K562 (cell line): ENCODE data around the gene MMP2.

Source experiments
- CBX8 ChIP-seq: fragments of 200-600 bp; sonication (generic); IDR thresholded peaks from 2 replicates; pipeline ENCODE4 v1.6.1; 2012; ENCODE audit warnings: borderline replicate concordance, mixed run types, low read depth, mild to moderate bottlenecking, moderate library complexity, mixed read lengths, low read length, control low read depth, inconsistent platforms; ENCODE audit not compliant: poor library complexity, severe bottlenecking; ENCODE audit errors: extremely low read depth
- HNRNPLL ChIP-seq: fragments of 200-400 bp; formaldehyde crosslinking; IDR thresholded peaks from 2 replicates; pipeline ENCODE4 v1.6.1; 2017; ENCODE audit warnings: low read length, low read depth, mild to moderate bottlenecking; ENCODE audit not compliant: poor library complexity, severe bottlenecking
- KLF16 ChIP-seq: IDR thresholded peaks from 2 replicates; pipeline ENCODE4 v1.6.1; 2016; ENCODE audit warnings: antibody characterized with exemption
- POLR2AphosphoS2 ChIP-seq: IDR thresholded peaks from 2 replicates; pipeline ENCODE4 v1.6.1; 2012; ENCODE audit warnings: low read length, improper control_type of control experiment
- YY1 ChIP-seq, 3 experiments: IDR thresholded peaks; 2 replicates each; pipeline ENCODE4 v1.6.1; 2011; ENCODE audit warnings: low read length in 2 of 3, mild to moderate bottlenecking in 2 of 3, moderate library complexity in 2 of 3, borderline replicate concordance in 1 of 3, control low read depth in 1 of 3, low read depth in 1 of 3; ENCODE audit not compliant: insufficient read depth in 3 of 3, insufficient replicate concordance in 2 of 3, control insufficient read depth in 1 of 3, insufficient read length in 1 of 3; ENCODE audit errors: extremely low read depth in 1 of 3
- ZFP30 ChIP-seq: fragments of 250-450 bp; sonication (Bioruptor Pico); IDR thresholded peaks from 2 replicates; pipeline ENCODE4 v1.8.0; 2022; ENCODE audit warnings: moderate library complexity, mild to moderate bottlenecking, inconsistent platforms, borderline replicate concordance
- ZNF140 ChIP-seq: fragments of 250-450 bp; sonication (Bioruptor Pico); IDR thresholded peaks from 2 replicates; pipeline ENCODE4 v1.8.0; 2021; ENCODE audit warnings: moderate library complexity, mild to moderate bottlenecking, inconsistent platforms
- TF ChIP-seq, protein P1 (sequence below): IDR thresholded peaks from 3 replicates; pipeline ENCODE4 v1.6.1; 2011; ENCODE audit warnings: borderline replicate concordance, mild to moderate bottlenecking; ENCODE audit not compliant: insufficient read length, insufficient read depth
- TF ChIP-seq, protein P2 (sequence below), 3 experiments: IDR thresholded peaks in 2 of 3; conservative IDR thresholded peaks in 1 of 3; 2 replicates each; pipeline ENCODE4 v1.5.1; 2011 to 2012; ENCODE audit warnings: low read length in 3 of 3, mild to moderate bottlenecking in 3 of 3, control low read depth in 2 of 3, improper control_type of control experiment in 1 of 3, inconsistent platforms in 1 of 3, low read depth in 1 of 3, mixed read lengths in 1 of 3, moderate library complexity in 1 of 3; ENCODE audit not compliant: insufficient read depth in 2 of 3
- TF ChIP-seq, protein P3 (sequence below): fragments of 450-650 bp; formaldehyde crosslinking; IDR thresholded peaks from 2 replicates; pipeline ENCODE4 v1.4.0; 2020; ENCODE audit warnings: mild to moderate bottlenecking
- TF ChIP-seq, protein P4 (sequence below), 2 experiments: fragments of 450-650 bp in 1 of 2; sonication (generic) in 1 of 2; formaldehyde crosslinking in 1 of 2; IDR thresholded peaks; 2 replicates each; pipeline versions ENCODE4 v1.7.1 to v1.9.0; 2016 to 2022; ENCODE audit warnings: inconsistent platforms in 1 of 2, mild to moderate bottlenecking in 1 of 2, missing genetic modification reagents in 1 of 2

DNA sequence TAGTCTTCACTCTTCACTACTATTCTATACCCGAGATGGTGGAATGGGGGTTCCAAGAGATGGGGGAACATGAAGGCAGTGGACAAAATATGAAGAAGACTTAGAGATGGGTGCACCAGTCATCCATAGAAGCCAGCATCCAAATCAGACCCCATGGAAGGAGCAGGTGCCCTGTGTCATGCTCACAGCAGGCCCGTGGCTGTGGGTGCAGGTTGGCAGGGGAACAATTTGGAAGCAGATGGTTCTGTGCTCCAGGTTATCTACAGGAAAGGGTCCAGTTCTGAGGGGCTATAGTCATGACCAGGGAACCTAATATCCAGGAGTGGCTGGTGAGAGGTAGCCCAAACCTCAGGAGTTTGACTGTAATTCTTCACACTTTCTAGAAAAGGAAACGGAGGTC, 20.3 kb downstream of the MMP2 start:
- TF ChIP-seq KLF16 (no peak), CBX8 (no peak), YY1 (IDR thresholded peaks at IDR 0.05; ENCODE audit: borderline replicate concordance in 1 of 3, control insufficient read depth in 1 of 3, extremely low read depth in 1 of 3, insufficient read depth in 3 of 3, insufficient read length in 1 of 3, insufficient replicate concordance in 2 of 3, low read depth in 1 of 3, low read length in 2 of 3) (no peak), ZNF140 (CRISPR knock-in tag) (no peak), ZFP30 (CRISPR knock-in tag) (no peak), HNRNPLL (no peak), POLR2AphosphoS2 (no peak)
- TF ChIP-seq, protein P1, sequence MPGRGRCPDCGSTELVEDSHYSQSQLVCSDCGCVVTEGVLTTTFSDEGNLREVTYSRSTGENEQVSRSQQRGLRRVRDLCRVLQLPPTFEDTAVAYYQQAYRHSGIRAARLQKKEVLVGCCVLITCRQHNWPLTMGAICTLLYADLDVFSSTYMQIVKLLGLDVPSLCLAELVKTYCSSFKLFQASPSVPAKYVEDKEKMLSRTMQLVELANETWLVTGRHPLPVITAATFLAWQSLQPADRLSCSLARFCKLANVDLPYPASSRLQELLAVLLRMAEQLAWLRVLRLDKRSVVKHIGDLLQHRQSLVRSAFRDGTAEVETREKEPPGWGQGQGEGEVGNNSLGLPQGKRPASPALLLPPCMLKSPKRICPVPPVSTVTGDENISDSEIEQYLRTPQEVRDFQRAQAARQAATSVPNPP: no peak
- TF ChIP-seq, protein P2, sequence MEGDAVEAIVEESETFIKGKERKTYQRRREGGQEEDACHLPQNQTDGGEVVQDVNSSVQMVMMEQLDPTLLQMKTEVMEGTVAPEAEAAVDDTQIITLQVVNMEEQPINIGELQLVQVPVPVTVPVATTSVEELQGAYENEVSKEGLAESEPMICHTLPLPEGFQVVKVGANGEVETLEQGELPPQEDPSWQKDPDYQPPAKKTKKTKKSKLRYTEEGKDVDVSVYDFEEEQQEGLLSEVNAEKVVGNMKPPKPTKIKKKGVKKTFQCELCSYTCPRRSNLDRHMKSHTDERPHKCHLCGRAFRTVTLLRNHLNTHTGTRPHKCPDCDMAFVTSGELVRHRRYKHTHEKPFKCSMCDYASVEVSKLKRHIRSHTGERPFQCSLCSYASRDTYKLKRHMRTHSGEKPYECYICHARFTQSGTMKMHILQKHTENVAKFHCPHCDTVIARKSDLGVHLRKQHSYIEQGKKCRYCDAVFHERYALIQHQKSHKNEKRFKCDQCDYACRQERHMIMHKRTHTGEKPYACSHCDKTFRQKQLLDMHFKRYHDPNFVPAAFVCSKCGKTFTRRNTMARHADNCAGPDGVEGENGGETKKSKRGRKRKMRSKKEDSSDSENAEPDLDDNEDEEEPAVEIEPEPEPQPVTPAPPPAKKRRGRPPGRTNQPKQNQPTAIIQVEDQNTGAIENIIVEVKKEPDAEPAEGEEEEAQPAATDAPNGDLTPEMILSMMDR (IDR thresholded peaks at IDR 0.05 in 2 of 3, conservative IDR thresholded peaks at IDR 0.05 in 1 of 3; ENCODE audit: insufficient read depth in 2 of 3, low read depth in 1 of 3, low read length in 3 of 3): no peak
- TF ChIP-seq, protein P3, sequence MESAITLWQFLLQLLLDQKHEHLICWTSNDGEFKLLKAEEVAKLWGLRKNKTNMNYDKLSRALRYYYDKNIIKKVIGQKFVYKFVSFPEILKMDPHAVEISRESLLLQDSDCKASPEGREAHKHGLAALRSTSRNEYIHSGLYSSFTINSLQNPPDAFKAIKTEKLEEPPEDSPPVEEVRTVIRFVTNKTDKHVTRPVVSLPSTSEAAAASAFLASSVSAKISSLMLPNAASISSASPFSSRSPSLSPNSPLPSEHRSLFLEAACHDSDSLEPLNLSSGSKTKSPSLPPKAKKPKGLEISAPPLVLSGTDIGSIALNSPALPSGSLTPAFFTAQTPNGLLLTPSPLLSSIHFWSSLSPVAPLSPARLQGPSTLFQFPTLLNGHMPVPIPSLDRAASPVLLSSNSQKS: no peak
- TF ChIP-seq, protein P4, sequence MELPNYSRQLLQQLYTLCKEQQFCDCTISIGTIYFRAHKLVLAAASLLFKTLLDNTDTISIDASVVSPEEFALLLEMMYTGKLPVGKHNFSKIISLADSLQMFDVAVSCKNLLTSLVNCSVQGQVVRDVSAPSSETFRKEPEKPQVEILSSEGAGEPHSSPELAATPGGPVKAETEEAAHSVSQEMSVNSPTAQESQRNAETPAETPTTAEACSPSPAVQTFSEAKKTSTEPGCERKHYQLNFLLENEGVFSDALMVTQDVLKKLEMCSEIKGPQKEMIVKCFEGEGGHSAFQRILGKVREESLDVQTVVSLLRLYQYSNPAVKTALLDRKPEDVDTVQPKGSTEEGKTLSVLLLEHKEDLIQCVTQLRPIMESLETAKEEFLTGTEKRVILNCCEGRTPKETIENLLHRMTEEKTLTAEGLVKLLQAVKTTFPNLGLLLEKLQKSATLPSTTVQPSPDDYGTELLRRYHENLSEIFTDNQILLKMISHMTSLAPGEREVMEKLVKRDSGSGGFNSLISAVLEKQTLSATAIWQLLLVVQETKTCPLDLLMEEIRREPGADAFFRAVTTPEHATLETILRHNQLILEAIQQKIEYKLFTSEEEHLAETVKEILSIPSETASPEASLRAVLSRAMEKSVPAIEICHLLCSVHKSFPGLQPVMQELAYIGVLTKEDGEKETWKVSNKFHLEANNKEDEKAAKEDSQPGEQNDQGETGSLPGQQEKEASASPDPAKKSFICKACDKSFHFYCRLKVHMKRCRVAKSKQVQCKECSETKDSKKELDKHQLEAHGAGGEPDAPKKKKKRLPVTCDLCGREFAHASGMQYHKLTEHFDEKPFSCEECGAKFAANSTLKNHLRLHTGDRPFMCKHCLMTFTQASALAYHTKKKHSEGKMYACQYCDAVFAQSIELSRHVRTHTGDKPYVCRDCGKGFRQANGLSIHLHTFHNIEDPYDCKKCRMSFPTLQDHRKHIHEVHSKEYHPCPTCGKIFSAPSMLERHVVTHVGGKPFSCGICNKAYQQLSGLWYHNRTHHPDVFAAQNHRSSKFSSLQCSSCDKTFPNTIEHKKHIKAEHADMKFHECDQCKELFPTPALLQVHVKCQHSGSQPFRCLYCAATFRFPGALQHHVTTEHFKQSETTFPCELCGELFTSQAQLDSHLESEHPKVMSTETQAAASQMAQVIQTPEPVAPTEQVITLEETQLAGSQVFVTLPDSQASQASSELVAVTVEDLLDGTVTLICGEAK (IDR thresholded peaks at IDR 0.05): no peak
- TF ChIP-seq, protein P4 (CRISPR knock-in tag; IDR thresholded peaks at IDR 0.05): no peak
